ENCODE measurements around the gene NR2E1. TPM values are rescaled to one million over a fixed set of nuclear protein-coding genes. Genes with fewer than 3 reads are reported as not detected.

NR2E1 gene
- total RNA-seq, 2 donors from 2014 or later: not detected

DNA sequence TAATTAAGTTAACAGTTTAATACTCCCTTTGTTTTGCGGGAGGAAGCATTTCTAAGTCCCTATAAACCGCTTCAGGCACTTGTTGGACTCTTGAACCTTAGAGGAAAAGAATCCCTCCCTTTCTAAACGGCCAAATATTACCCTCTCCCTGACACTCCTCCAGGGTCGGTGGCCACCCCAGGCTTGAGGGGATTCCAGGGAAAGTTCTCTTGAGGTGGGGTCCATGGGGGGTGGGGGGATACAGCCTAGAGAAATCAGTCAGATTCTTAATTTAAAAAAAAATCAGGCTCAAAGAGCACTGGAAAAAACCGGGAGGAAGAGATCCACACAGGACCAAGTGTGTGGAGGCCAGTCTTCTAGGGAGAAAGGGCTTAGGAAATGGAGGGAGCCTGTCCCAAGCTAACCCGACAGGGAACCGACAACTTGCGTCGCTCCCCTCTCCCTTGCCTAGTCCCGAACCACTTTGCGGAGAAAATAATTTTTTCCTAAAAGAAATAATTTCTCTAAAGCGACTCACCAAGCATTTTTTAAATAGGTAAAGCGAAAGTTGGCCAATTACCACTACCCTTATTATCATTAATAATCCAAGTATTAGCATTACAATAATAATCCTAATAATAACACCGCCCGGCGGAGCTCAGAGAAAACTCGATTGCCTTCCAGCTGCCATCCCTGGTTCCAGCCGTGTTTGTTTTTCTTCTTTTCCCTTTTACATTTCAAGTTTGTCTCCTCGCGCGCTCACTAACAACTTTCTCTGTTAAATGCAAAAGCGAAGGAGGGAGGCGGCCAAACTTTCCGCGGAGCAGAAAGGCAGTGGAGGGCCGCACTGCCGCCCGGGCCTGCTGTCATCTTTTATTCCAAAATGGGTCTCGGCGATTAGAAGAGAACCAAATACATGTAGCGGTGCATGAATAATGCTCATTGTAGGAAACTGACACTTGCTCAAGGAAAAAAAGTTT is 4.8 kb downstream of the NR2E1 start:
- Mint-ChIP-seq H3K27ac (no peak overlapping the region), H3K4me1 (ENCODE audit: low read depth) (peaks cover 59% of the 10 kb centered on the region), H3K27me3 (ENCODE audit: low read depth) (peaks cover 89% of the 10 kb centered on the region), H3K36me3 (ENCODE audit: insufficient read depth in 2 of 2) (no peaks in the 10 kb centered on the region), H3K9me3 (no peaks in the 10 kb centered on the region), H3K4me3 (peak overlapping the region in 1 of 2 donors; percentile 65)
- DNase-seq (no peak), ATAC-seq (replicated peaks in 1 of 2) (no peak)

DNA sequence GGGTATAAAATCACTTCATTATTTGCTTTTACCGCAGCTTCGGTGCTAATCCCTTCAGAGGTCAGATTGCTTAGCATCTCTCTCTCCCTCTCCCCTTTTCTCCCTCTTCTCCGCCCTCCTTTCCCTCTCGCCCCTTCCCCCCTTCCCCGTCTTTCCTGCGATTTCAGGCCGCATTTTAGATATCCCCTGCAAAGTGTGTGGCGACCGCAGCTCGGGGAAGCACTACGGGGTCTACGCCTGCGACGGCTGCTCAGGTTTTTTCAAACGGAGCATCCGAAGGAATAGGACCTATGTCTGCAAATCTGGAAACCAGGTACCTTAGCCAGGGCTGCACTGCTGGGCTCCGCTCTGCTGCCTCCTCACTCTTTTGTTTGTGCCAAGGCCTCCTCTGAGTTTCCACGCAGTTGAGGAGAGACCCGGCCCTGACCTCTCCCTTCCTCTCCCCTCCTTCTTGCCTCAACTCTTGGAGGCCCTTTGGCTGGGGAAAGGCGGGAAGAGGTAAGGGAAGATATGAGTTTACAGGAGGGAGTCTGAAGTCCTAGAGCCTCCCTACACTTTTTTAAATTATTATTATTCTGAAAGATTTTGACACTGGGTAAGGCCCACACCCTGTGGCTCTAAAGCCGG is 5.6 kb downstream of the NR2E1 start:
- H3K4me3 Mint-ChIP-seq: peak overlapping the region; percentile 51 to 65
- H3K9me3 Mint-ChIP-seq: no peaks in the 10 kb centered on the region
- peaks cover 89% of the 10 kb centered on the region for H3K27me3 Mint-ChIP-seq (ENCODE audit: low read depth)
- no peak overlapping the region for H3K27ac Mint-ChIP-seq
- H3K4me1 Mint-ChIP-seq (ENCODE audit: low read depth): peaks cover 60% of the 10 kb centered on the region
- DNase-seq (no peak), ATAC-seq (replicated peaks in 1 of 2) (no peak)
- H3K36me3 Mint-ChIP-seq (ENCODE audit: insufficient read depth in 2 of 2): no peaks in the 10 kb centered on the region

DNA sequence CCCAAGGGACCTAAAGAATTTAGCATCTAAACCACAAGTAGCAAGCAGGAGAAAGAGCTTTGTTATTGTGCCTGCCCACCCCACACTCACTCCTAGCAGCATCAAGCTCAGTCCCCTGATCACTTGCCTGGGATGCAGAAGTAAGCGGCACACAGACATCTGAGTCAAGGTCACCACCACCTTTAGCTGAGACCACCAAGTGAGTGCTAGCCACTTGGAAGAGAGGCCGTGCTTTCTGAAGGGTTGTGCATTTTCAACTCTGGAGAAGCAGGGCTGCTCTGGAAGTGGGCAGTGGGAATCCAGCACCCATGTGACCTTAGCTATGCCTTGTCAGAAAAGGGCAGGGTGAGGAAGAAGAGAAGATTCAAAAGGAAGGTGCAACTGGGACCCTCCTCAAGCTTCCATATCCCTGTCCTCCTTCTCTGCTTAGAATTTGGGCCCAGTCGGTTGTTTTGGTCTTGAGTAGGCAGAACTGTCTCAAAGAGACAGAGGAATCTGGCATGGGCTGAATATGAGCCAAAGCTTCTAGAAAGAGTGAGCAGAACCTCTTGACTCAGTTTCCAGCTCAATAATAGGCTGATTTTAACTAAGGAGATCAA is 6.2 kb downstream of the NR2E1 start:
- no peak overlapping the region for H3K27ac Mint-ChIP-seq
- no peaks in the 10 kb centered on the region for H3K9me3 Mint-ChIP-seq
- H3K4me1 Mint-ChIP-seq (ENCODE audit: low read depth): peaks cover 59% of the 10 kb centered on the region
- ATAC-seq (replicated peaks in 1 of 2) (no peak), DNase-seq (no peak)
- no peaks in the 10 kb centered on the region for H3K36me3 Mint-ChIP-seq (ENCODE audit: insufficient read depth in 2 of 2)
- H3K4me3 Mint-ChIP-seq: no peak overlapping the region
- peaks cover 93% of the 10 kb centered on the region for H3K27me3 Mint-ChIP-seq (ENCODE audit: low read depth)

DNA sequence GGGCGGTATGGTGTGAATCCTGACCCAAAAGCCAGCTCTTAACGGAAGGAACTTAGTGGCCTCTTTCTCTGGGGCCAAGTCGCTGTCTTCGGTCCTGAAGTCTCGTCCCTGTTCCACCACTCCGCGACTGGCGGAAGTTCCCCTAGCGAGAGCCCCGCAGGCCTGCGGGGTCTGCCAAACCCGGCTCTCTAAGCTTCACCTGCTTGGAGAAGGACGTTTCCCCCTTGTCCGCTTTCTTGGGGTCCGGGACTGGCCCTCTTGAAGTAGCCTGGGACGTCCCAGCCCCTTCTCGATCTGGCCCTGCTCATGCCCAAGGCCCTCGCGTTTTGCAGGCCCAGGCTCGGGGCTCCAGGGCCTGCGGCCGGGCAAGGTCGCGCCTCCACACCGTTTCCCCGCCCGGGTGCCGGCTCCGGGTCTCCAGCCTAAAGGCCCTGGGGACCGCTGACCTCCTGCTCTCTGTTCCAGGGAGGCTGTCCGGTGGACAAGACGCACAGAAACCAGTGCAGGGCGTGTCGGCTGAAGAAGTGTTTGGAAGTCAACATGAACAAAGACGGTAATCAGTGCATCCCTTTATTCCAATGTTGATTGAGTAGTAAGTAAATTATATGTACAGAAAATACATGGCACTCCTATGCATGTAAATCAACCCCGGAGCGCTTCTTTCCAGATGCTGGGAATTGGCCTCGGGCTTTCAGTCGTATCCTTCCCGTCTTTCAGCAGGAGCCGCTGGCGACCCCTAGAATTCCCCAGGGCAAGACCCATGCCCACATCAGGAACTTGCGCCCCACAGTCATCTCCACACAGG is 8.8 kb downstream of the NR2E1 start:
- DNase-seq (no peak), ATAC-seq (replicated peaks in 1 of 2) (peak; percentile 42 to 60)
- Mint-ChIP-seq H3K27me3 (ENCODE audit: low read depth) (peaks cover 97% of the 10 kb centered on the region), H3K9me3 (no peaks in the 10 kb centered on the region), H3K4me3 (peak overlapping the region; percentile 75 to 77), H3K36me3 (ENCODE audit: insufficient read depth in 2 of 2) (no peaks in the 10 kb centered on the region), H3K27ac (no peak overlapping the region), H3K4me1 (ENCODE audit: low read depth) (peaks cover 41% of the 10 kb centered on the region)

DNA sequence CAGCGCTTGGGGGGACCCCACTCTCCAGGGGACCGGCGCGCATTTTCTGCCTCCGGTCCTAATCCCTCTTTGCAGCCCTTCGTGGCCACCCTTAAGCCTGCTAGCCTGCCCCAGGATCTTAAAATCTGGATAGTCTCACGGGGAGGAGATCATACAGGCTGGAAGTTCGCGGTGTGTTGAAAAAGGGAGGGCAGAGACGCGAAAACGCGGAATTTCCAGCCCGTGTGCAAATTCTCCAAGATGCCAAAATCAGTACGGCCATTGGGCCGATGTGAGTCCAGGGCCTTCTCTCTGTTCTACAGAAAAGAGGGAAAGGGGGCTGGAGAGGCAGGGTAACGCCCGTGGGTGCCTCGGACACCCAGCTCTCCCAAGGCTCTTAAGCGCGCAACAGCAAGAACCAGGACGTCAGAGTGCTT is 9.4 kb downstream of the NR2E1 start:
- H3K4me1 Mint-ChIP-seq (ENCODE audit: low read depth): peaks cover 36% of the 10 kb centered on the region
- ATAC-seq (replicated peaks in 1 of 2) (no peak), DNase-seq (no peak)
- H3K9me3 Mint-ChIP-seq: no peaks in the 10 kb centered on the region
- H3K36me3 Mint-ChIP-seq (ENCODE audit: insufficient read depth in 2 of 2): no peaks in the 10 kb centered on the region
- H3K27me3 Mint-ChIP-seq (ENCODE audit: low read depth): peaks cover 97% of the 10 kb centered on the region
- peak overlapping the region; percentile 75 to 77 for H3K4me3 Mint-ChIP-seq
- no peak overlapping the region for H3K27ac Mint-ChIP-seq

DNA sequence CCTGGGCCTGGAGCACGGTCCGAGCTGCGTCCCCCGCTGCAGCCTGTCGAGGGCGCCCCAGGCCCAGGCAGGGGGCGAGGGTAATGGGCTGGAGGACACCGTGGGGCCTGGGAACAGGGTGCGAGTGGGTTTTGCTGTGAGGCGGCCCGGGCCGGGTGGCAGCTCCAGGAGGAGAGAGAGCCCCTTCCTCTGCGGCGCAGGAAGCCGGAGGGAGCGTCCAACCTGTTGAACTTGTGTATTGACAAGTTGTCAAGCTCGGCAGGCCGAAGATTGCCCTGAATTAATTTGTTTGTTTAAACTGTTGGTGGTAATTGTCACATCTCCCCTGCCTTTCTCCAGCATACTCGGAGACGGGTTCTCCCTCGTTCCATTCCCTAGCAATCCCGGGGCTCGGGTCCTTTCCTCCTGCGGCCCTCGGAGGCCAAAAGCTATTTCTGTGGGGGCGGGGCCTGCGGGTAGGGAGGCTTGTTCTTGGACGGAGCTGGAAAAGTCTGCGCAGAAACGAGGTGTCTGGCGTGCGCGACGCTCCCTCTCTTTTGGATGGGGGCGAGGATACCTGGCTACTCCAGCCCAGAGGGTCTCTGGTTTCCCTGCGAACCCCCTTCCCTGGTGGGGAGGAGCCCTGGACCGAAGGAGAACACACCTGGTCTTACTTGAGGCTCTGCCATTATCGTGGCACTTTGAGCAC is 9.9 kb downstream of the NR2E1 start:
- Mint-ChIP-seq H3K4me1 (ENCODE audit: low read depth) (peaks cover 30% of the 10 kb centered on the region), H3K36me3 (ENCODE audit: insufficient read depth in 2 of 2) (no peaks in the 10 kb centered on the region), H3K9me3 (no peaks in the 10 kb centered on the region), H3K27ac (no peak overlapping the region), H3K4me3 (peak overlapping the region; percentile 75 to 77), H3K27me3 (ENCODE audit: low read depth) (peaks cover 96% of the 10 kb centered on the region)
- no peak for DNase-seq
- ATAC-seq (replicated peaks in 1 of 2): peak; percentile 41 to 49

DNA sequence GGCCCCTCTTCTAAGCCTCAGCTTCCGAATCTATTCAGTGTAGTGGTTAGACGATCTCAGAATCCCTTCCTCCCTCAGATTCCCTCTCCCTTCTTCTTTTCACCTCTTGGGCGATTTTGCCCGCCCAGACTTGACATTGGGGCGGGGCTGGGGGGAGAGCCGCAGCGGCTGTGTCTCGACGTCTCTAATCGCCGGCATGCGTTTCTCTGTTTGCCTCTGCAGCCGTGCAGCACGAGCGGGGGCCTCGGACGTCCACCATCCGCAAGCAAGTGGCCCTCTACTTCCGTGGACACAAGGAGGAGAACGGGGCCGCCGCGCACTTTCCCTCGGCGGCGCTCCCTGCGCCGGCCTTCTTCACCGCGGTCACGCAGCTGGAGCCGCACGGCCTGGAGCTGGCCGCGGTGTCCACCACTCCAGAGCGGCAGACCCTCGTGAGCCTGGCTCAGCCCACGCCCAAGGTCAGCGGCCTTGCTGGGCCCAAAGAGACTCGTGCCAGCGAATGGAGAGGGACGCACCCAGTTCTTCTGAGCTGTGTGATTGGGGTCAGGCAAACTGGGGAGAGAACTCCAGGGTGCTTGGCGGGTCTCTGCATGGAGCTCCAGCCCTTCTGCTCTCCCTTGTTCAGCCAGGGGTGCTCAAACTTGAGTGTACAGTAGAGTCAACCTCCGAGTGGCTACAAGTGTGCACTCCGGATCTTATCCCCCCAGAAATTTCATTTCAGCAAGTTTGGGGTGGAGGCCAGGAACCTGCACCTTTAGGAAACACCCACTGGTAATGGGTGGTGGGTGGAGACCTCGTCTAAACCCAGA is 10.7 kb downstream of the NR2E1 start:
- H3K9me3 Mint-ChIP-seq: no peaks in the 10 kb centered on the region
- peaks cover 23% of the 10 kb centered on the region for H3K4me1 Mint-ChIP-seq (ENCODE audit: low read depth)
- ATAC-seq (replicated peaks in 1 of 2) (no peak), DNase-seq (no peak)
- no peak overlapping the region for H3K27ac Mint-ChIP-seq
- peak overlapping the region; percentile 75 to 77 for H3K4me3 Mint-ChIP-seq
- no peaks in the 10 kb centered on the region for H3K36me3 Mint-ChIP-seq (ENCODE audit: insufficient read depth in 2 of 2)
- H3K27me3 Mint-ChIP-seq (ENCODE audit: low read depth): peaks cover 93% of the 10 kb centered on the region

DNA sequence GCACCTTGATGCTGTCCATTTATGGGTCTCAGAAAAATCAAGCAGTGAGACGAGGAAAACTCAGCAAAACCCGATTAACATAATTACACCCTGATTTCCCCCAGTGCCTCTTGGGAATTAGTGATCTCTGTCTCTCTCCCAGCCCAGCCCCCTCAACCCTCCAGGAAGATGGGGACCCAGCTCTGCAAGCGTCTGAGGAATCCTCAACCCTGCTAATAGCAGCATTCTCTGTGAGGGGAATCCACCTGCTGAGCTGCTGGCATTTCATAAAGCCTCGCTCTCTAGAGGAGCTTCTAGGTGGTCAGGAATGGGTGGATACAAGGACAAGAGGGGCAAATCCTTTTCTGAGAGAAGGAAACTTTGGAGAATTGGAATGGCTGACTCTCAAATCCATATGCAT is 13.9 kb downstream of the NR2E1 start:
- no peak for ATAC-seq (replicated peaks in 1 of 2)
- no peak overlapping the region for H3K4me3 Mint-ChIP-seq

DNA sequence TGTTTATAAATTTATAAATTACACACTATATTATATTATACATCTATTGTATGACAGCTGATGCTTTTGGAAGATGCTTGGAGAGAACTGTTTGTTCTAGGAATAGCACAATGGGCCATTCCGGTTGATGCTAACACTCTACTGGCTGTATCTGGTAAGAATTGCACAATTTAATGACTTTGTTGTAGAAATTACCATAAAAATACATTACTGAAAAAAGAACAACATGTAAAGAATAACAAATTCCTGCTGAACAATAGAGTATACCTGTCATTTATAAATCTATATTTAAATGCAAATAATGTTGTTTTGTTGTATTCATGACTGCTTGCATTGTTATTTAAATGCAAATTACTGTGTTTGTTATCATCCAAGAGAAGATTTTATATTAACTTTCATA is 14.4 kb downstream of the NR2E1 start:
- DNase-seq (no peak), ATAC-seq (replicated peaks in 1 of 2) (no peak)
- Mint-ChIP-seq H3K9me3 (no peaks in the 10 kb centered on the region), H3K4me1 (ENCODE audit: low read depth) (peaks cover 9% of the 10 kb centered on the region), H3K36me3 (ENCODE audit: insufficient read depth in 2 of 2) (no peaks in the 10 kb centered on the region), H3K27me3 (ENCODE audit: low read depth) (peaks cover 73% of the 10 kb centered on the region), H3K27ac (no peak overlapping the region), H3K4me3 (no peak overlapping the region)

More for the DNA sequence above, 13.9 kb downstream of the NR2E1 start:
- peaks cover 15% of the 10 kb centered on the region for H3K4me1 Mint-ChIP-seq (ENCODE audit: low read depth)
- no peak for DNase-seq
- H3K36me3 Mint-ChIP-seq (ENCODE audit: insufficient read depth in 2 of 2): no peaks in the 10 kb centered on the region
- H3K27ac Mint-ChIP-seq: no peak overlapping the region
- H3K9me3 Mint-ChIP-seq: no peaks in the 10 kb centered on the region
- H3K27me3 Mint-ChIP-seq (ENCODE audit: low read depth): peaks cover 73% of the 10 kb centered on the region

DNA sequence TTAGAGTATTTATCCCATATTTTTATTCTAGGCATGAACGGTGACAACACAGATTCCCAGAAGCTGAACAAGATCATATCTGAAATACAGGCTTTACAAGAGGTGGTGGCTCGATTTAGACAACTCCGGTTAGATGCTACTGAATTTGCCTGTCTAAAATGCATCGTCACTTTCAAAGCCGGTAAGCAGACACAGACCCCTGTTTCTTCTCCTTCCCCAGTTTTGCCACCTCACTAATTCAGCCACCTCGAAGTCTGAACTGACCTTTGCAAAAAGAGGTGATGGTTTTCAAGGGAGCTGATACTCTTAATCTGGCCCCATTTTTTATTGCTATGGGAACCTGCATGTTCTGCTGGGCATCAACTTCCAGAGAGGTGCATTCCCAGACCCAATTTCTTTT is 15.0 kb downstream of the NR2E1 start:
- Mint-ChIP-seq H3K27ac (no peak overlapping the region), H3K36me3 (ENCODE audit: insufficient read depth in 2 of 2) (no peaks in the 10 kb centered on the region), H3K27me3 (ENCODE audit: low read depth) (peaks cover 73% of the 10 kb centered on the region), H3K9me3 (no peaks in the 10 kb centered on the region), H3K4me3 (no peak overlapping the region), H3K4me1 (ENCODE audit: low read depth) (peaks cover 7% of the 10 kb centered on the region)
- ATAC-seq (replicated peaks in 1 of 2) (no peak), DNase-seq (no peak)

DNA sequence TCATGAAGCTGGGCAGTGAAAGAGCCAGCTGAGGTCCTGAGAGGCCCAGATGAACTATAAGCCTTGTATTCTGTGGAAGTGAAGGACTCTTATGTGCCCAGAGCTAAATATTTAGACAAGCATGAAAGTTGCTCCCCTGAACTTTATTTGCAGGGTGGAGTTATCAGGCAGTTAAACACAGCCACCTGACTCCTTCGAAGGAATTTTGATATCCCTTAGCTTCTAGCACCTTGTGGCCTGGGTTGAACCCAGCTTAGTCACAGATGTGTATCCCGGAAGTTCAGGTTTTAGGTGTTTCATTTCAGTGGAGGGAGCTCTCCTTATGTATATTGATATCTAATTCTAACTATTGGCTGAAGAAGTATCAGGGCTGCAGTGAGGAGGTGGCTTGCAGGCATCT is 20.4 kb downstream of the NR2E1 start:
- peaks cover 43% of the 10 kb centered on the region for H3K27me3 Mint-ChIP-seq (ENCODE audit: low read depth)
- H3K9me3 Mint-ChIP-seq: no peaks in the 10 kb centered on the region
- H3K36me3 Mint-ChIP-seq (ENCODE audit: insufficient read depth in 2 of 2): no peaks in the 10 kb centered on the region
- DNase-seq (no peak), ATAC-seq (replicated peaks in 1 of 2) (no peak)
- no peaks in the 10 kb centered on the region for H3K4me1 Mint-ChIP-seq (ENCODE audit: low read depth)
- H3K4me3 Mint-ChIP-seq: no peak overlapping the region
- H3K27ac Mint-ChIP-seq: no peak overlapping the region

DNA sequence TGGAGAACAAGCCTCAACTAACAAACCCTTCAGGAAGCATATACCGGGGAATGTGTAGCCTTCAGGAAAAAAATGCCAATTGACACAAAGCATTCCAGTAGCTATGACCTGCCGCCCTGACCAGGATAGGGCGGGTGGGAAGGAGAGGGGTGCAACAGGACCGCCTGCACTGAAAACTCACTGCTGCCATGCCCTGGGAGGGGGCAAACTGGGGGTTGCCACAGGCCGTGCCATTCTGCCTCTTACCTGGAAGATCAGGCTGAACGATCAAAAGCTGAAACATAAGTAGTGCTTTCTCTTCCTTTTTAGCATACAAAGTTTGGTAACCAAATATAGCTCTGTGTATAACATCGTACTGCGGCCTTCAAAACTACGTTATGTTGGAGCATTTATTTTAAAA is 21.7 kb downstream of the NR2E1 start:
- H3K9me3 Mint-ChIP-seq: no peaks in the 10 kb centered on the region
- H3K27ac Mint-ChIP-seq: no peak overlapping the region
- H3K4me1 Mint-ChIP-seq (ENCODE audit: low read depth): no peaks in the 10 kb centered on the region
- H3K36me3 Mint-ChIP-seq (ENCODE audit: insufficient read depth in 2 of 2): no peaks in the 10 kb centered on the region
- ATAC-seq (replicated peaks in 1 of 2): no peak
- no peak overlapping the region for H3K4me3 Mint-ChIP-seq
- H3K27me3 Mint-ChIP-seq (ENCODE audit: low read depth): peaks cover 37% of the 10 kb centered on the region
- no peak for DNase-seq

Data from activated T-cell treated with anti-CD3 and anti-CD28 coated beads, Interleukin-2, amount 50 U/mL, for 72 hours (primary cell).